Brain pericyte (primary cell): ENCODE measurements around the gene RRP36.

Source experiments
- DNase-seq: peaks from one replicate; pipeline ENCODE4 v3.0.0-alpha.2; 2012; ENCODE audit warnings: low read depth, low spot score

RRP36 gene

DNA sequence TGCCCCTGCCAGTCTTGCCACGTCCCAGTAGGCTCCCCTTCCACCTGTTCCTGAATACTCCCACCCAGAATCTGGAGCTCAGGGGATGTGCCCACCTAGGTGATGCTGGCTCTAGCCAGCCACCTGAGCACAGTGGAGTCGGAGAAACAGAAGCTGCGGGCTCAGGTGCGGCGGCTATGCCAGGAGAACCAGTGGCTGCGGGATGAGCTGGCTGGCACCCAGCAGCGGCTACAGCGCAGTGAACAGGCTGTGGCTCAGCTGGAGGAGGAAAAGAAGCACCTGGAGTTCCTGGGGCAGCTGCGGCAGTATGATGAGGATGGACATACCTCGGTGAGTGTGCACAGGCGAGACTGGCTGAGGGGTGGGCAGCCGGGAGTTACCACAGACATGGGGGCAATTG lies 41.4 kb downstream of the RRP36 start:
- no peak for DNase-seq

DNA sequence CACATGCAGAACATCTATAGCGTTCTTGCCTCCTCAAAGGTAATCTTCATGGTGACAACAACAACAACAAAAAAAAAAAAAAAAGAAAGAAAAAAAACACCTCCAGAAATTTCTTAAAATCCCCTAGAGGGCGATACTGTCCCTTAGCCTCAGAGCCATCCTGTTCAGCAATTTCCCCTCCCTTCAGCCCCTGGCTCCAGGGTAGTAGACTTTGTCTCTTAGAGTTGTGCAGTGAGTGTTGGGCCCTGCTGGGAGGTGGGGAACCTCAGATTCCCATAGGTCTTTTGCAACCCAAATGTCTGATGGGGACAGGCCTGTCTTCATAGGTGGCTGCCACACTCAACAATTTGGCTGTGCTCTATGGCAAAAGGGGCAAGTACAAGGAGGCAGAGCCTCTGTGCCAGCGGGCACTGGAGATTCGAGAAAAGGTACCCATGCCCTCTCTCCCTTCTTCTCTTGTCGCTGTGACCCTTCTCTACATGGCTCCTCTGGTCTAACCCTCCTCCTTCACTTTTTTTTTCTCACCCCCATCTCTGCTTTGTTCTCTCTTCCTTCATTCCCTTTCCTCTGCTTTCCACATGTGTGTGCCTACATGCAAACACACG lies 48.7 kb downstream of the RRP36 start:
- no peak for DNase-seq

DNA sequence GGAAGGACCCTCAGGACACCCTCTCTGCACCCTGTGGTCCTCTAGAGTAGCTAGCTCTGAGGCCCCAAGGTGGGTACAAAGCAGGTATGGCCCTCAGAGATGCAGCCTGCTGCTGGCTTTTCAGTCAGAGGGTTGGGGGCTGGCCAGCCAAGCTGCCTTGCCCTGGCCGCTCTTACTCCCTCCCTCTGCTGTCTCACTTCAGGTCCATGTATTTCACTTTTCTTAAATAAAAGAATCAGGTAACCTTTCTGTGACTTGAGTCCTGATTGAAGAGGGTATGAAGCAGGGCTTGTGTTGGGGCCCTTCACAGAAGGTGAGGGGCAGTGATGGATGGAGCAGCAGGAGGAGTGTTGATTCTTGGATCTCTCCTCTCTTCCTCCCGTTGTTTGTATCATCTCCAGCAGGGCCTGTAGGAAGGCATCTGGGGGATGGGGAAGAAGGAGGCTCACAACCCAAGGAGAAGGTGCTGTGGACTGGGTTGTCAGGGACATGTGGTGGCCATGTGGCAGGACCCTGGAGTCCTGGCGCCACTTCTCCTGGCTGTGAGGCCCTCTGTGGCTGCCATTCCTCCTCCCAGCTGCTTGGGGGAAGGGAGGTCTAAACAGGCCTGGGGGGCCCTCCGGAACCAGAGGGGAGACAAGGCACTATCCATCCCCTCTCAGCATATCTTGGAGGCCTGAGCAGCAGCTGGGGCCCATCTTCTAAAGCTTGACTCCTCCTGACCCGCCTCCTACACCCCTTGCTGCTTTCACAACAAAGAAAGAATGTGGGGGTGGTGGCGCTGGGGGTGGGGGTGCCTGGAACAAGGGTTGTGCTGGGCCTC lies 53.6 kb downstream of the RRP36 start:
- no peak for DNase-seq

DNA sequence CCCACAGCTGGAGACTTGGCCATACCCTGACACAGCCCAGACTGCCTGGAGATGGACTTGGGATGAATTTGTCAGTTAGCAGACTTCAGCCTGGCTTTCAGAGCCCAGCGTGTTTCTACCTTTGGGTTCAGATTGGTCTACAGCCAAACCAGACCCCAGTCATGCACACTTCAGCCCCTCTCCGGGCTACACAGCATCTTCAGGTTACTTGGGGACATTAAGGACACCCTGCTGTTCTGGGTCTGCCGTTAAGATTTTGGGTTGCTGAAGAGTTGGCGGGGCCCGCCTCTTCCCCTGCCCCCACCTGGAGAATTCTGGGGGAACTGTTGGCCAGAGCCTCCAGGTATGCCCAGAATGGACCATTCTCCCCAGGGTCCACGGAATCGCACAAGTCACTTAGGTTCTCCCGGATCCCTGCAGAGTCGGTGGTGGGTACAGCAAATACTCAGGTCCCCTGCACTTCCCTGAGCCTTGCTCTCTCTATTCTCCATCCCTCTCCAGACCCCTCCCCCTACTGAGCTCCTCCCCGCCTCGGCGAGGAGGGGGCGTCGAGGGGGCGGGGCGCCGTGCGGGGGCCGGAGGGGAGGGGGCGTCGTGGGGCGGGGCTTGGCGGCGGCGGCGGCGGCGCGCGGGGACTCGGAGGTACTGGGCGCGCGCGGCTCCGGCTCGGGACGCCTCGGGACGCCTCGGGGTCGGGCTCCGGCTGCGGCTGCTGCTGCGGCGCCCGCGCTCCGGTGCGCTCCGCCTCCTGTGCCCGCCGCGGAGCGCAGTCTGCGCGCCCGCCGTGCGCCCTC lies 54.4 kb downstream of the RRP36 start, which contains the start of gene PTK7:
Gene PTK7, plus strand, starts transcription at position 645 of the 794 bp plus-strand sequence. CDS start 175 bp downstream, outside the sequence.
- peak; percentile 90 for DNase-seq

DNA sequence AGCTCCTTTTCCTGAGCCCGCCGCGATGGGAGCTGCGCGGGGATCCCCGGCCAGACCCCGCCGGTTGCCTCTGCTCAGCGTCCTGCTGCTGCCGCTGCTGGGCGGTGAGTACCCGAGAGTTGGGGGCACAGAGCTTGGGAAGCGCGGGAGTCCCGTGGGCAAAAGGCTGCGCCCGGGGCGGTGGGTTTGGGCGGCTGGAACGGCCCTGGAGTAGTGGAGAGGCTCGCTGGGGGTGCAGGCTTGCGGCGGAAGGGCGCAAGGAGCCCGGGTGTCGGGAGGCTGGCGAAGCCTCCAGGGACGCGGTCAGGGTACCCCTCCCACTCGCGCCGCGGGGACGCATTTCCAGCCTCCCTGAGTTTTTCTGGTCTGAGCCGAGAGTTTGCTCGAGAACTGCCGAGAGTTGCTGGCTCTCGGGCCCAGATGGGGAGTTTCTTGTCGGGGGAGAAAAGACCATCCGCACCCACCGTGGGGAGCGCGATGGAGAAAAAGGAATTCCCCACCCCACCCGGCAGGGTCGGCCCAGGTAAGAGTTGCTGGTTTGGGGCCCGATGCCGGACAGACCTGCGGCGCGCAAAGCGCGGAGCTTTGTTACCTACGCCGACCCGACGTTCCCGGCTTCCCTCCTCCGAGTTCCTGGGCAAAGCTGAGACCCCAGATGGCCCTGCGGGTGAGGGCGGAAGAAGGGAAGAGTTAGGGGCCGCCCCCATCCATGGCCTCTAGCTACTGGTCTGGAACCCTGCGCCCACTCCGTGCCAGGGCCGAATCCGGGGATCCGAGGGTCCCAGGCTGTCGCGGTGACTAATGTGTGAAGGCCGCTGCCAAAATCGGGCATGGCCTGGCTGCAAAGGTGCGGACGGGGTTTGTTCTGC lies 55.3 kb downstream of the RRP36 start:
- no peak for DNase-seq

DNA sequence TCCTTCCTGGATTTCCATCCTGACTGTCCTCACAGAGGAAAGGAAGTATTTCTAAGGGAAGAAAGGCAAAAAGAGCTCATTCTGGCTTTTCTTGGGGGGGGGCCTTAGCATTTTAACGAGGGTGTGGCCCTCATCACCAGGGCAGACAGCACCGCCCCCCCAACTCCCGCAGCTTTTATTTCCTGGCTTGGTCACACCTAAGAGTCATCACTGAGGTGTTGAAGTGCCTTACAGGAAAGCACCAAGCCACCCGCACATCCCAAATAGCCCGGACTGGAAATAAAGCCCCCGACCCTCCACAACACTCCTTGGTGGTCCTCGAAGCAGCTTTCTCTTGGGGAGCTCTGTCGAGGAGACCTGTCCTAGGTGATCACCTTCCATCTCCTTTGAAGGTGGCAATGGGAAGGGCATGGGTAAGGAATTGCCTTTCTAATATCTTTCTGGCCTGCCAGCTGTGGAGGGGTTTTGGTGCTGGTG lies 55.9 kb downstream of the RRP36 start:
- DNase-seq = no peak

DNA sequence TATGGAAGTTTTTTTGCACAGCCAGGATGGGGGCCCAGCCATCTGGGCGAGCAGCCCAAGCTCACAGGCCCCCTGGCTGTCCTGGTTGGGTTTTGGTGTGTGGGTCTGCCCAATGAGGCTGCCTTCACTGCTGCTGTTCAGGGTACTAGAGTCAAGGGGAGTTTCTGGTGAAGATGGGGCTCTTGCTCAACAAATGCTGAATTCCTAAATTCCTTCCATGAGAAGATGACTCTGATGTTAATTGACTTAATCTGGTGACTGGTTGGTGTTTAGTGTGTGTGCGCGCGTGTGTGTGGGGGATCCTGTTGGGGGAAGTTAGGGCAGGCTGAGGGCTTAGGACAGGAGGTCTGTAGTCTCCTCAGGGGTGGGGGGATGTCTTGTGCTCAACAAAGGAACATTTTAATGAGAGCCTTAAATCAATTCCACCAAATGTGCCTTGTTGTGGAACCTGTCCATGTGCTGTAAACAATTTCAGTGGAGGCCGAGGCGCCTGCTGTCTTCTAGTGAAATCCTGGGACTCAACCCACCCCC lies 56.6 kb downstream of the RRP36 start:
- DNase-seq = no peak

DNA sequence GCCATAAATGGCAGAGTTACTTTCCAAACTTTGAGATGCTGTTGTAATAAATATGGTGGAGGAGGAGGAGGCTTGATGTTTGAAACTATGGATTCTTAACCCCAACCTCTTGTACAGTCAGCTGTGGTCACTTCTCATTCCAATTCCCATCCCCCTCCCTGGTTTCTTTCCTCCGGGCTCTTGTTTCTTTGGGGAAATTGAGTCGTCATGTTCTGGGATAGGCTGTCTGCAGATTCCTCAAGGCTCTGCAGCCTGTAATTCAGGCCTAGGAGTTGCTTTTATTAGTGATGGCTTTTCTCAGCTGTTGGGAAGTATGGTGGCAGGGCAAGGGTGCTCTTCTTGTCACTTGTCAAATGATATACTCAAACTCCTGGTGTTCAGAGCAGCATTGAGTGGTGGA lies 57.3 kb downstream of the RRP36 start:
- DNase-seq = no peak
